Thymus (tissue), 11 donors: Measurements from ENCODE around the gene TEX52. TPM values are rescaled to one million over a fixed set of nuclear protein-coding genes. Genes with fewer than 3 reads are reported as not detected.
A peak's percentile ranks its signal among the peaks of the same experiment; 100 is the strongest.

ENCODE experiments used
- DNase-seq, 9 donors: peaks; one replicate each; pipeline ENCODE4 v3.0.0-alpha.2; 2013; ENCODE audit warnings: low spot score in 9 of 9, low read depth in 6 of 9, missing footprints in 1 of 9
- H3K27ac ChIP-seq, 2 donors: one replicate each; pipeline ENCODE4 v1.5.1; 2013; ENCODE audit warnings: control low read depth in 1 of 2, low read depth in 1 of 2, low read length in 1 of 2, mild to moderate bottlenecking in 1 of 2, moderate library complexity in 1 of 2
- H3K27me3 ChIP-seq, 2 donors: one replicate each; pipeline ENCODE4 v1.5.1; 2013; ENCODE audit warnings: low read length in 1 of 2; ENCODE audit not compliant: control insufficient read depth in 2 of 2, insufficient read depth in 1 of 2
- H3K36me3 ChIP-seq, 2 donors: one replicate each; pipeline ENCODE4 v1.5.1; 2013; ENCODE audit warnings: low read length in 1 of 2, mild to moderate bottlenecking in 1 of 2, moderate library complexity in 1 of 2; ENCODE audit not compliant: control insufficient read depth in 2 of 2, insufficient read depth in 2 of 2
- H3K4me1 ChIP-seq, 2 donors: one replicate each; pipeline ENCODE4 v1.5.1; 2013; ENCODE audit warnings: low read length in 2 of 2; ENCODE audit not compliant: control insufficient read depth in 2 of 2, insufficient read depth in 2 of 2
- H3K4me3 ChIP-seq, 2 donors: one replicate each; pipeline ENCODE4 v1.5.1; 2013; ENCODE audit warnings: low read length in 2 of 2, control low read depth in 1 of 2, mild to moderate bottlenecking in 1 of 2
- H3K9me3 ChIP-seq, 2 donors: one replicate each; pipeline ENCODE4 v1.5.1; 2013; ENCODE audit warnings: low read length in 1 of 2, mild to moderate bottlenecking in 1 of 2; ENCODE audit not compliant: control insufficient read depth in 2 of 2, insufficient read depth in 1 of 2
- WGBS: extraction: QIAGEN DNeasy Blood & Tissue Kit; methylation state at CpG from one replicate; pipeline ENCODE4 v1.1.7; 2013; 5-methylcytosine and 5-hydroxymethylcytosine counted together
- polyA plus RNA-seq: library from polyadenylated mRNA; stranded (reverse); fragments of 200-250 nt; gene quantifications from one replicate; pipeline ENCODE4 v1.2.3, GENCODE V29; 2013
- total RNA-seq: library from RNA; stranded (reverse); fragments of 120-200 nt; gene quantifications from one replicate; pipeline ENCODE4 v1.2.4, GENCODE V29; 2013
- donor health status: healthy.

TEX52 gene
- total and polyA plus RNA-seq, 2 donors: 0.09 TPM; not detected in 1

DNA sequence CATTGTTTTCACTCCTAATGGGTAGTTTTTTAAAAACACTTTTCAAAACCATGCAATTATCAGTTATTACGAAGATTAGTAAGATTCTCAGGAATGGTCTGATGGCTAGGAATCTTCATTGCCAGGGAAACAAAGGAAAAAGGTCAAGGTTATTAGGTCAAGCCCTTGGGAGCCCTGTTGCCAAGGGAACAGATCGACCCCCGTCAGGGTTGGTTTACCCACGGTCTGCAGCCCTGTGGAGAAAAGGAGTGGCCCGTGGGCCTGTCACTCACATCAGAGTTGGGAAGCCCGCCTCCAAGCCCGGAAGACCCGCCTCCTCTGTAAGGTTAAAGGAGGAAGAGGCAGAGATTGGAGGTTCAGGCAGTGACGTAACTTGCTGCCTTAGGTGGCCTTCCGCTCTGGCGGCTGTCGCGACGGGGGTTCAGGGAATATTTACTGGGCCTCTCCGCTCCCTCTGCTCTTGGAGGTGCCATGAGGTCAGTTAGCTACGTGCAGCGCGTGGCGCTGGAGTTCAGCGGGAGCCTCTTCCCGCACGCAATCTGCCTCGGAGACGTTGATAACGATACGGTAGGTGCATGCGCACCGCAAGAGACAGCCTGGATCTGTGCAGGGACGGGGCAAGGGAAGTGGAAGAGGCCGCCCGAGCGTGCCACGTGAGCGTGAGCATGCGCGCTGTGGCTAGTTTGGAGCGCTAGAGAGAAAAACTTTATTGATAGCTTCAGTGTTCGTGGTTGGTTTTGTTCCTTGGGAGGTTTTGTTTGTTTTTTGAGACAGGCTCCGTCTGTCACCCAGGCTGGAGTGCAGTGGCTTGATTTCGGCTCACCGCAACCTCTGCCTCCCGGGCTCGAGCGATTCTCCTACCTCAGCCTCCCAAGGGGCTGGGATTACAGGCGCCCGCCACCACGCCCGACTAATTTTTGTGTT, 44.3 kb downstream of the TEX52 start, which contains the start of gene ITFG2:
Gene ITFG2, plus strand, starts transcription at position 379 of the 924 bp plus-strand sequence. Its CDS starts 93 bp downstream, at position 472.
- DNase-seq: peak; percentile 96 to 99 (median 97)
- peak within 1 kb of the TSS; percentile 84 to 96 for H3K27ac ChIP-seq
- under 1% methylated on average over 48 of the region's 48 CpGs for WGBS
- peaks cover 6 to 12% of the 10 kb centered on the region in 2 donors for H3K36me3 ChIP-seq
- peak within 1 kb of the TSS; percentile 57 to 66 for H3K4me3 ChIP-seq
- H3K27me3 ChIP-seq: no peaks in the 10 kb centered on the region
- H3K4me1 ChIP-seq: peaks cover 5 to 15% of the 10 kb centered on the region in 2 donors
- no peaks in the 10 kb centered on the region for H3K9me3 ChIP-seq

GRCh38 chr12:2811801-2812200, 45.0 kb downstream of the TEX52 start:
- DNase-seq: no peak
- 88% methylated on average over 5 of the region's 5 CpGs for WGBS
- Histone ChIP-seq H3K27me3 (no peaks in the 10 kb centered on the region), H3K4me3 (peak overlapping the region in 1 of 2 donors; percentile 66), H3K27ac (peak overlapping the region in 1 of 2 donors; percentile 1), H3K36me3 (peaks cover 0 to 5% of the 10 kb centered on the region in 2 donors), H3K4me1 (peaks cover 5 to 15% of the 10 kb centered on the region in 2 donors), H3K9me3 (no peaks in the 10 kb centered on the region)

- Histone ChIP-seq H3K27ac (no peak overlapping the region), H3K4me3 (no peak overlapping the region), H3K27me3 (no peaks in the 10 kb centered on the region), H3K9me3 (no peaks in the 10 kb centered on the region), H3K4me1 (peaks cover 0 to 2% of the 10 kb centered on the region in 2 donors), H3K36me3 (peaks cover 21 to 33% of the 10 kb centered on the region in 2 donors)
- DNase-seq: no peak
- whole genome bisulfite sequencing: 98% methylated on average over 6 of the region's 6 CpGs
These were observed 50.1 kb downstream of the TEX52 start for GRCh38 chr12:2806700-2807099.

GRCh38 chr12:2805143-2805520, 51.7 kb downstream of the TEX52 start:
- Histone ChIP-seq H3K9me3 (no peaks in the 10 kb centered on the region), H3K4me1 (no peaks in the 10 kb centered on the region), H3K4me3 (no peak overlapping the region), H3K27ac (no peak overlapping the region), H3K27me3 (no peaks in the 10 kb centered on the region), H3K36me3 (peaks cover 37 to 49% of the 10 kb centered on the region in 2 donors)
- no peak for DNase-seq
- WGBS: 93% methylated on average over 2 of the region's 2 CpGs

DNA sequence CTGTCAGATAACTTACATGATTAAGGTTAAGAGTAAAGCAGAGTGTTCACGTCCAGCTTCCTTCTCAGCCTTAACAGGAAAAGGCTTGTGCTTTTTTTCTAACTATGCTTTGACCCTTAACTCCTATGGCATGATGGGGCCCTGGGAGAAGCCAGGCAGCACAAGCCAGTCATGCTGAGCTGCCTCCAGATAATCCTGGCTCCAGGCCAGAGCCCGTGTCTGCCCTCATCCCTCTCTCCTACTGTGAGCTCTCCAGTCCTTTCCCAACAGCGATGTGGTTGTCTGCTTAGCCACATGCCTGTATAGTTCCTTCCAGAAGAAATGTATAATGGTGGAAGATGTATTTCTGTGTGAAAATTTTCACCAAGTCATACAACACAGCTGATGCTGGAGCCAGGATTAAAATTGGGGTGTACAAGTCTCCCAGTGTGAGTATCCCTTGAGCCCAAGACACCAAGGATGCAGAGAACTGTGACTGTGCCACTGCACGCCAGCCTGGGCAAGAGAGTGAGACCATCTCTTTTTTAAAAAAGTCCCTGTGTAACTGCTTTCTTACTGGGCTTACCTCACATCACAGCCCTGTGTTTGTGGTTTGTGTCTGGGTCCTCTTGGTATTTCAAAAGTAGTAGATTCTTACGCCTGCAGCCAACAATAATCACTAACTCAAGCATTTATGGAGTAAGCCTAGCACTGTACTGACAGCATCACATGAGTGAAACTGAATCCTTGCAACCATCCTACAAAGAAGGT, 52.3 kb downstream of the TEX52 start:
- Histone ChIP-seq H3K36me3 (peaks cover 43 to 54% of the 10 kb centered on the region in 2 donors), H3K27ac (no peak overlapping the region), H3K4me3 (no peak overlapping the region), H3K9me3 (no peaks in the 10 kb centered on the region), H3K27me3 (no peaks in the 10 kb centered on the region), H3K4me1 (no peaks in the 10 kb centered on the region)
- DNase-seq: no peak
- WGBS: 97% methylated on average over 5 of the region's 5 CpGs

- Histone ChIP-seq H3K27ac (no peak overlapping the region), H3K27me3 (no peaks in the 10 kb centered on the region), H3K9me3 (no peaks in the 10 kb centered on the region), H3K36me3 (peaks cover 50 to 62% of the 10 kb centered on the region in 2 donors), H3K4me3 (no peak overlapping the region), H3K4me1 (no peaks in the 10 kb centered on the region)
- 90% methylated on average over 7 of the region's 7 CpGs for WGBS
- no peak for DNase-seq
These were observed 53.0 kb downstream of the TEX52 start for GRCh38 chr12:2803635-2804392.

- no peak overlapping the region for H3K27ac ChIP-seq
- 95% methylated on average over 16 of the region's 16 CpGs for WGBS
These were observed 55.6 kb downstream of the TEX52 start for GRCh38 chr12:2801044-2801783.

DNA sequence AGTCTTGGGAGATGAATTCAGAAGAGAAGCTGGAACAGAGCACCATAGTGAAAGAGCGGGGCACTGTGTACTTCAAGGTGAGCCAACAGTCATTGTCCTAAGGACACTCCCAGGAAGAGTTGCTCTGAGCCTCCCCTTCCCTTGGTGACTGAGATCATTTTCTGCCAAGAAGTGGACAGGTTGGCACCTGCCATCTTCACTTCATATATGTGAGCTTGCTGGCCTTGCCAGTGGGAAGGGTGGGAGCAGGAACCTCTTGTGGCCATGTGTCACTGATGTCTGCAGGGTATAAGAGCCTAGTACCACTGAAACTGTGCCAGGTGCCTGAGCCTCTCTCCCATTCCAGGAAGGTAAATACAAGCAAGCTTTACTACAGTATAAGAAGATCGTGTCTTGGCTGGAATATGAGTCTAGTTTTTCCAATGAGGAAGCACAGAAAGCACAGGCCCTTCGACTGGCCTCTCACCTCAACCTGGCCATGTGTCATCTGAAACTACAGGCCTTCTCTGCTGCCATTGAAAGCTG, 56.7 kb downstream of the TEX52 start:
- Histone ChIP-seq H3K9me3 (no peaks in the 10 kb centered on the region), H3K4me3 (no peak overlapping the region), H3K27ac (no peak overlapping the region), H3K36me3 (peaks cover 68 to 79% of the 10 kb centered on the region in 2 donors), H3K4me1 (peaks cover 4 to 7% of the 10 kb centered on the region in 2 donors), H3K27me3 (no peaks in the 10 kb centered on the region)
- 94% methylated on average over 3 of the region's 3 CpGs for WGBS
- DNase-seq: no peak

More at GRCh38 chr12:2801044-2801783, 55.6 kb downstream of the TEX52 start:
- Histone ChIP-seq H3K4me1 (peaks cover 3 to 4% of the 10 kb centered on the region in 2 donors), H3K27me3 (no peaks in the 10 kb centered on the region), H3K9me3 (no peaks in the 10 kb centered on the region), H3K36me3 (peaks cover 68 to 83% of the 10 kb centered on the region in 2 donors), H3K4me3 (no peak overlapping the region)
- DNase-seq: no peak
